Activated effector memory CD4-positive, alpha-beta T cell treated with anti-CD3 and anti-CD28 coated beads, Interleukin-2, amount 50 U/mL, for 16 hours (primary cell): Measurements from ENCODE around the gene PRPF38A.

Experiments used
- DNase-seq: peaks from one replicate; pipeline ENCODE4 v3.0.0-alpha.2; 2020

Gene PRPF38A

GRCh38 chr1:52469108-52469507 lies 64.7 kb downstream of the PRPF38A start:
- DNase-seq: no peak
